ENCODE data around the gene UEVLD.

UEVLD gene

DNA sequence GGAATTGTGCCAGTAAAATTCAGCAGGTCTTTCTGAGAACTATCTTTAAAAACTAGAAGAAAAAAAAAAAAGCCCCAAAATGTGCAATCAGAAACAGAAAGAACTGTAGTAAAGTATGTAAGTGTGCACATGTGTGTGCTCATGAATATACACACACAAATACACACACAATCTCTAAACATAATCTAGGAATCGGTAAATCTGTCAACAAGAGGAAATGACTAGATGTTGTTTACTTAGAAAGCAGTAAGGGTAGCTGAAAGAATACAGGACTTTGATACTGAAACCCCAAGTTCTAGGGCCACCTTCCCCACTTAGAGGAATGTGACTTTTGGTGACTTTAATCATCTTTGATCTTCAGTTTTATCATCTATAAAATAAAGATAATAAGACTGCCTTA lies 13.2 kb downstream of the UEVLD start:
- no peak overlapping the region for H3K4me3 Mint-ChIP-seq
- H3K9me3 Mint-ChIP-seq = no peaks in the 10 kb centered on the region
- no peak overlapping the region for H3K27ac Mint-ChIP-seq
- TF ChIP-seq, protein P1, sequence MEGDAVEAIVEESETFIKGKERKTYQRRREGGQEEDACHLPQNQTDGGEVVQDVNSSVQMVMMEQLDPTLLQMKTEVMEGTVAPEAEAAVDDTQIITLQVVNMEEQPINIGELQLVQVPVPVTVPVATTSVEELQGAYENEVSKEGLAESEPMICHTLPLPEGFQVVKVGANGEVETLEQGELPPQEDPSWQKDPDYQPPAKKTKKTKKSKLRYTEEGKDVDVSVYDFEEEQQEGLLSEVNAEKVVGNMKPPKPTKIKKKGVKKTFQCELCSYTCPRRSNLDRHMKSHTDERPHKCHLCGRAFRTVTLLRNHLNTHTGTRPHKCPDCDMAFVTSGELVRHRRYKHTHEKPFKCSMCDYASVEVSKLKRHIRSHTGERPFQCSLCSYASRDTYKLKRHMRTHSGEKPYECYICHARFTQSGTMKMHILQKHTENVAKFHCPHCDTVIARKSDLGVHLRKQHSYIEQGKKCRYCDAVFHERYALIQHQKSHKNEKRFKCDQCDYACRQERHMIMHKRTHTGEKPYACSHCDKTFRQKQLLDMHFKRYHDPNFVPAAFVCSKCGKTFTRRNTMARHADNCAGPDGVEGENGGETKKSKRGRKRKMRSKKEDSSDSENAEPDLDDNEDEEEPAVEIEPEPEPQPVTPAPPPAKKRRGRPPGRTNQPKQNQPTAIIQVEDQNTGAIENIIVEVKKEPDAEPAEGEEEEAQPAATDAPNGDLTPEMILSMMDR (IDR thresholded peaks at IDR 0.05; ENCODE audit: unreplicated experiment in 3 of 3) = no peak
- peaks cover 30% of the 10 kb centered on the region for H3K36me3 Mint-ChIP-seq (ENCODE audit: low read depth)
- H3K27me3 Mint-ChIP-seq (ENCODE audit: low read depth) = no peaks in the 10 kb centered on the region
- no peaks in the 10 kb centered on the region for H3K4me1 Mint-ChIP-seq

DNA sequence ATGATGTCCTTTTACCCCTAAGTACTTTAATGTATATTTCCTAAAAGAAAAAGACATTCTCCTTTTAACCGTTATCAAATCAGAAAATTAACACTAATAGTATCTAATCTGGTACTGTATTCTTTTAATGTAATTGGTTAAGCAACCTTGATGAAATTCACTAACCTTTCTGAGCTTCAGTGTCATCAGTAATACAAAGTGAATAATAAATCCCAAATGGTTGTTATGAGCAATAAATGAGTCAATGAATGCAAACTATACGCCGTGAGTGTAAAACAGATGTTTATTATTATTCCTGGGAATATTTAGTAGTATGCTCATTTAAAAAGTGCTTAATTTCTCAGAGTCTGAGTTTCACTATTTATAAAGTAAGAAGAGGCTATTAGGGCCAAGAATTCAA lies 21.5 kb downstream of the UEVLD start:
- H3K4me1 Mint-ChIP-seq = no peaks in the 10 kb centered on the region
- H3K27me3 Mint-ChIP-seq (ENCODE audit: low read depth) = no peaks in the 10 kb centered on the region
- H3K36me3 Mint-ChIP-seq (ENCODE audit: low read depth) = peaks cover 14% of the 10 kb centered on the region
- no peak overlapping the region for H3K4me3 Mint-ChIP-seq
- no peak overlapping the region for H3K27ac Mint-ChIP-seq
- TF ChIP-seq, protein P1 (IDR thresholded peaks at IDR 0.05; ENCODE audit: unreplicated experiment in 3 of 3) = no peak
- H3K9me3 Mint-ChIP-seq = no peaks in the 10 kb centered on the region

DNA sequence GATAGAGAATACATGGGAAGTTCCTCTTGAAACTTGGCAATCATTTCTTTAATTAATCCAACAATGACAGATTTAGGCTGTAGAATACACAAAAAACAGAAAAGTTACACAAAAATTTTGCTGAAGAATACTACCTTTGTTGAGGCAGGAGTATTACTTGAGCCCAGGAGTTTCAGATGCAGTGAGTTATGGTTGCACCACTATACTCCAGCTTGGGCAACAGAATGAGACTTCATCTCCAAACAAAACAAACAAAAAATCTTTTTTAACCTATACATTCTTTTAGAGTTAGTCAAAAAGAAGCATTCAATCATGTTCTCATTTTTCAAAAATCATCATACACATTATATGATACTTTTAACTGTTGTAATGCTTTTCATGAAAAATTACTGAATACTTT lies 22.1 kb downstream of the UEVLD start:
- H3K27ac Mint-ChIP-seq = no peak overlapping the region
- H3K36me3 Mint-ChIP-seq (ENCODE audit: low read depth) = peaks cover 11% of the 10 kb centered on the region
- H3K4me1 Mint-ChIP-seq = no peaks in the 10 kb centered on the region
- H3K9me3 Mint-ChIP-seq = no peaks in the 10 kb centered on the region
- H3K27me3 Mint-ChIP-seq (ENCODE audit: low read depth) = no peaks in the 10 kb centered on the region
- TF ChIP-seq, protein P1 (IDR thresholded peaks at IDR 0.05; ENCODE audit: unreplicated experiment in 3 of 3) = no peak
- no peak overlapping the region for H3K4me3 Mint-ChIP-seq

DNA sequence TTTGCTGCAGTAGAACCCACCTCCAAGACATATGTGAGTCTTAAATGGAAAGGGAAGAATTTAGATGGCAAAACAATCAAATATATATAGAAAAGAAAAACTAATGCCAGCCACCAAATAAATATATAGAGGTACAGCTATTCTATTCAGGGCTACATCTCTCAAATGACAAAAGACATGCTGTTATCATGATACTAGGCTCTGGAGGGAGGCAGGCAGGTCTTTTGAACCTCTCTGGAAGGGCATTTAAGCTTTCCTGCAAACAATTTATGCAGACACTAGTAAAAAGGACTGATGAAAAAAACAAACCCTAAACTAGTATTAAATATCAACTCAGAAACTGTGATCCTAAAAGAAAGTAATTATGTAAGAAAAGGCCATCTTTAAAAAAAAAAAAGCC lies 24.4 kb downstream of the UEVLD start:
- Mint-ChIP-seq H3K36me3 (ENCODE audit: low read depth) (peaks cover 16% of the 10 kb centered on the region), H3K4me1 (no peaks in the 10 kb centered on the region), H3K9me3 (no peaks in the 10 kb centered on the region), H3K27ac (no peak overlapping the region), H3K27me3 (ENCODE audit: low read depth) (no peaks in the 10 kb centered on the region), H3K4me3 (no peak overlapping the region)
- TF ChIP-seq, protein P1 (IDR thresholded peaks at IDR 0.05; ENCODE audit: unreplicated experiment in 3 of 3) = no peak

DNA sequence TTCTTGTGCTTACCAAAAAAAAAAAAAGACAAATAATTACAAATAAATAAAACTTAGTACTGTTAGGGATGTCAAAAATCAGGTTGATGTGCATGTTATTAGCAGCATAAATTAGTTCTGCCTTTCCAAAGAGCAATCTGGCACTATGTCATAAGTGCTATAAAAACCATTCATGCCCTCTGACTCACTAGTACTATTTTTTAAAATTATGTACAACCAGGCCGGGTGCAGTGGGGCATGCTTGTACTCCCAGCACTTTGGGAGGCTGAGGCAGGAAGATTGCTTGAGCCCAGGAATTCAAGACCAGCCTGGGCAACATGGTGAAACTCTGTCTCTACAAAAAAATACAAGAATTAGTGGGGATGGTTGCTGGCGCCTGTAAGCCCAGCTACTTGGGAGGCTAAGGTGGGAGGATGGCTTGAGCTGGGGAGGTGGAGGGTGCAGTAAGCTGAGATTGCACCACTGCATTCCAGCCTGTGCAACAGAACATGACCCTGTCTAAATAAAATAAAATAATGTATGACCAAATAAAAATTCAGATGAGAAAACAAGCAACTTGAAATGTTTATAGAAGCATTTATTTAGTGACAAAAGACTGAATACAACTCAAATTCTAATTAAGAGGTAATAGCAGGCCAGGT lies 25.3 kb downstream of the UEVLD start:
- H3K9me3 Mint-ChIP-seq = no peaks in the 10 kb centered on the region
- H3K36me3 Mint-ChIP-seq (ENCODE audit: low read depth) = peaks cover 17% of the 10 kb centered on the region
- H3K27ac Mint-ChIP-seq = no peak overlapping the region
- no peaks in the 10 kb centered on the region for H3K4me1 Mint-ChIP-seq
- H3K4me3 Mint-ChIP-seq = no peak overlapping the region
- H3K27me3 Mint-ChIP-seq (ENCODE audit: low read depth) = no peaks in the 10 kb centered on the region
- TF ChIP-seq, protein P1 (IDR thresholded peaks at IDR 0.05; ENCODE audit: unreplicated experiment in 3 of 3) = no peak

DNA sequence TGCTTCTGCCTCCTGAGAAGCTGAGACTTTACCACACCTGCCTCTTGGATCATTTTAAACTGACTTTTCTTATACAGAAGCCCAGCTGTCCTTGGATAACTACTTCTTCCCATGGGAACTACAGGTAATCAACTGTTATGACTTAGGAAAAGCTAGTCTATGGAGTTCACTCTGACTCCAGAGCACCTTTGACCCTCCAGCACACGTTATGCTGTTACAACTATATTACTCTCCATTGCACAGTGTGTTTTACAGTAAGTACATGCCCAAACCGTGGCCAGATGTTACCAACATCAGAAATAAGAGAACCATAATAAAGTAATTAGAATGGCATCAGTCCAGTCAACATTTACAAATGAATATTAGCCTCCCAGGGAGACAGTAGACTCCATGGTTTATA lies 40.5 kb downstream of the UEVLD start:
- Mint-ChIP-seq H3K36me3 (ENCODE audit: low read depth) (peaks cover 20% of the 10 kb centered on the region), H3K27me3 (ENCODE audit: low read depth) (no peaks in the 10 kb centered on the region), H3K9me3 (no peaks in the 10 kb centered on the region), H3K4me3 (no peak overlapping the region), H3K4me1 (no peaks in the 10 kb centered on the region), H3K27ac (no peak overlapping the region)
- TF ChIP-seq, protein P1 (IDR thresholded peaks at IDR 0.05; ENCODE audit: unreplicated experiment in 3 of 3) = no peak

All from nephron (organoid).